Fibroblast of lung (primary cell): ENCODE measurements around the gene STK11. TPM values are rescaled to one million over a fixed set of nuclear protein-coding genes. Genes with fewer than 3 reads are reported as not detected.
A peak's percentile ranks its signal among the peaks of the same experiment; 100 is the strongest.

Experiments
- DNase-seq, 2 donors: peaks; one replicate each; pipeline versions ENCODE4 v3.0.0 to v3.0.0-alpha.2; 2010; ENCODE audit warnings: low read depth in 2 of 2
- H2AFZ ChIP-seq: 2 replicates; pipeline ENCODE4 v1.5.1; 2012; ENCODE audit warnings: low read length, control low read depth, inconsistent platforms
- H3K27ac ChIP-seq: 2 replicates; pipeline ENCODE4 v1.5.1; 2011; ENCODE audit warnings: low read length, control low read depth; ENCODE audit not compliant: insufficient read depth
- H3K27me3 ChIP-seq: 2 replicates; pipeline ENCODE4 v1.5.1; 2011; ENCODE audit warnings: mild to moderate bottlenecking, low read length; ENCODE audit not compliant: control insufficient read depth, insufficient read depth
- H3K36me3 ChIP-seq: 2 replicates; pipeline ENCODE4 v1.5.1; 2011; ENCODE audit warnings: low read length; ENCODE audit not compliant: control insufficient read depth, insufficient read depth
- H3K4me1 ChIP-seq: 2 replicates; pipeline ENCODE4 v1.5.1; 2011; ENCODE audit warnings: low read length; ENCODE audit not compliant: control insufficient read depth, insufficient read depth; ENCODE audit errors: extremely low read depth
- H3K4me2 ChIP-seq: 2 replicates; pipeline ENCODE4 v1.5.1; 2011; ENCODE audit warnings: low read length, control low read depth; ENCODE audit not compliant: insufficient read depth; ENCODE audit errors: extremely low read depth
- H3K4me3 ChIP-seq, 4 experiments: fragments of 200-600 bp in 1 of 4; sonication (generic) in 1 of 4; replicated peaks in 1 of 4; 2 replicates each; pipeline ENCODE4 v1.5.1; 2011 to 2016; ENCODE audit warnings: low read length in 4 of 4, low read depth in 3 of 4, mild to moderate bottlenecking in 3 of 4, control low read depth in 2 of 4, inconsistent platforms in 1 of 4, mixed read lengths in 1 of 4; ENCODE audit not compliant: insufficient read depth in 1 of 4; ENCODE audit errors: control extremely low read depth in 1 of 4
- H3K79me2 ChIP-seq: 2 replicates; pipeline ENCODE4 v1.5.1; 2012; ENCODE audit warnings: mild to moderate bottlenecking, low read length, inconsistent platforms; ENCODE audit not compliant: control insufficient read depth, insufficient read depth
- H3K9ac ChIP-seq: 2 replicates; pipeline ENCODE4 v1.5.1; 2011; ENCODE audit warnings: mild to moderate bottlenecking, low read length, control low read depth; ENCODE audit not compliant: insufficient read depth
- H3K9me3 ChIP-seq: 2 replicates; pipeline ENCODE4 v1.5.1; 2012; ENCODE audit warnings: low read depth, low read length; ENCODE audit not compliant: control insufficient read depth, insufficient read depth
- H4K20me1 ChIP-seq: 2 replicates; pipeline ENCODE4 v1.5.1; 2011; ENCODE audit warnings: low read length; ENCODE audit not compliant: control insufficient read depth, insufficient read depth; ENCODE audit errors: extremely low read depth
- EZH2 ChIP-seq: IDR thresholded peaks from 2 replicates; pipeline ENCODE4 v1.5.1; 2012; ENCODE audit warnings: low read length, control low read depth, mild to moderate bottlenecking; ENCODE audit errors: missing control alignments
- polyA plus RNA-seq, 2 donors: library from polyadenylated mRNA; depleted of rRNA in 1 of 2; stranded (reverse) in 1 of 2; unstranded in 1 of 2; fragments of >200 nt; gene quantifications; 2 replicates each; pipeline ENCODE4 v1.2.1, GENCODE V29; 2011 to 2012; ENCODE audit warnings: missing spikeins in 1 of 2
- total RNA-seq: library from RNA; depleted of rRNA; stranded (reverse); fragments of >200 nt; gene quantifications from 2 replicates; pipeline ENCODE4 v1.2.1, GENCODE V29; 2014
- TF ChIP-seq, protein P1 (sequence below), 2 donors: IDR thresholded peaks in 1 of 2; conservative IDR thresholded peaks in 1 of 2; 1 replicate in 1 of 2; 2 replicates in 1 of 2; pipeline ENCODE4 v1.5.1; 2011 to 2012; ENCODE audit warnings: low read length in 2 of 2, control low read depth in 1 of 2, inconsistent platforms in 1 of 2, low read depth in 1 of 2, mild to moderate bottlenecking in 1 of 2

STK11 gene
- total and polyA plus RNA-seq, 2 donors (not counting 1 experiment from before 2014, with no cell fraction given), result 23.7 to 96.6 TPM

- Histone ChIP-seq H3K27me3 (no peaks in the 10 kb centered on the region), H4K20me1 (no peaks in the 10 kb centered on the region), H3K79me2 (peaks cover 54% of the 10 kb centered on the region), H3K4me1 (peaks cover 38% of the 10 kb centered on the region), H3K4me2 (peak overlapping the region; percentile 95), H3K27ac (peak overlapping the region; percentile 91), H3K9me3 (no peaks in the 10 kb centered on the region), H3K4me3 (peak overlapping the region; percentile 81 to 92 (median 88)), H2AFZ (no peak overlapping the region), H3K36me3 (peaks cover 10% of the 10 kb centered on the region), H3K9ac (peak overlapping the region; percentile 92)
- DNase-seq, result no peak
- TF ChIP-seq, protein P1, sequence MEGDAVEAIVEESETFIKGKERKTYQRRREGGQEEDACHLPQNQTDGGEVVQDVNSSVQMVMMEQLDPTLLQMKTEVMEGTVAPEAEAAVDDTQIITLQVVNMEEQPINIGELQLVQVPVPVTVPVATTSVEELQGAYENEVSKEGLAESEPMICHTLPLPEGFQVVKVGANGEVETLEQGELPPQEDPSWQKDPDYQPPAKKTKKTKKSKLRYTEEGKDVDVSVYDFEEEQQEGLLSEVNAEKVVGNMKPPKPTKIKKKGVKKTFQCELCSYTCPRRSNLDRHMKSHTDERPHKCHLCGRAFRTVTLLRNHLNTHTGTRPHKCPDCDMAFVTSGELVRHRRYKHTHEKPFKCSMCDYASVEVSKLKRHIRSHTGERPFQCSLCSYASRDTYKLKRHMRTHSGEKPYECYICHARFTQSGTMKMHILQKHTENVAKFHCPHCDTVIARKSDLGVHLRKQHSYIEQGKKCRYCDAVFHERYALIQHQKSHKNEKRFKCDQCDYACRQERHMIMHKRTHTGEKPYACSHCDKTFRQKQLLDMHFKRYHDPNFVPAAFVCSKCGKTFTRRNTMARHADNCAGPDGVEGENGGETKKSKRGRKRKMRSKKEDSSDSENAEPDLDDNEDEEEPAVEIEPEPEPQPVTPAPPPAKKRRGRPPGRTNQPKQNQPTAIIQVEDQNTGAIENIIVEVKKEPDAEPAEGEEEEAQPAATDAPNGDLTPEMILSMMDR (conservative IDR thresholded peaks at IDR 0.05 in 1 of 2, IDR thresholded peaks at IDR 0.05 in 1 of 2; ENCODE audit: low read depth in 1 of 2, low read length in 2 of 2), result no peak
These were observed 32.3 kb upstream of the STK11 start for GRCh38 chr19:1173159-1173844.

DNA sequence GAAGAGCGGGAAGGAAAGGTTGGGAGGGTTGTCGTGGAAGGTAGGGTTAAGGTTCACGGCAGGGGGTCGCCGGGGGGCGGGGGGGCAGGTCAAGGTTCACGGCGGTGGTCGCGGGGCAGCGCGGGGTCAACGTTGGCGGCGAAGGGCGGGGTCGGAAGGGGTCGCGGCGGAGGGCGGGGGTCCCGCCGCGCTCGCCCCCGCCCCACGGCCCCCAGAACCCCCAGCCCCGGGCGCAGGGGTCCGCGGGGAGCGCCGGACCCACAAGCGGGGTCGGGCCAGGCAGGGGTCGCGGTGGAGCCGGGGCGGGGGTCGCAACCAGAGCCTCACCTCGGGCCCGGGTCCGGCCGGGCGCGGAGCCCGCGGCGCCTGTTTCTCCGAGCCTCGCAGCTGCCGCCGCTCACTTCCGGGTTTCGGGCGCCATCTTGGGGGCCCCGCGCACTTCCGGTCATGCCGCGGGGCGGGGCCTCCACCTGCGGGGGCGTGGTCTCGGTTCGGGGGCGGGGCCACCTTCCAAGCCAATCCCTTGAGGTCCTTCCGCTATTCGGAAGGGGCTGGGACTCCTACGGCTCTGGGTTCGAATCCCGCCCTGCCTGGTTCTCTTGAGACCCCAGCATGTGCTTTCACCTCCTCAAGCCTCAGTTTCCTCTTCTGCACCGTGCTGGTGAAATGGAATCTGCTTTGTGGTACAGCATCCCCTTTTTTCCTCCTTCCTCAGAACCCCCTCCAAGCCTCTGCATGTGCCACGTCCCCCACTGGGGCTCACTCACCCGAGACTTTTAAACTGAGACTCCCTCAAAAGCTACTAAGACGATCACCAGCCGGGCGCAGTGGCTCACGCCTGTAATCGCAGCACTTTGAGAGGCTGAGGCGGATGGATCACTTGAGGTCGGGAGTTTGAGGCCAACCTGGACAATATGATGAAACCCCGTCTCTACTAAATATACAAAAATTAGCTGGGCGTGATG, 31.5 kb upstream of the STK11 start, which contains the start of gene SBNO2:
TSS of gene SBNO2 (minus strand) at position 424 of the 965 bp plus-strand sequence. CDS start 19,992 bp downstream, outside the sequence.
- peaks cover 8% of the 10 kb centered on the region for H3K36me3 ChIP-seq
- H3K9ac ChIP-seq, result peak within 1 kb of the TSS; percentile 92
- H3K9me3 ChIP-seq, result no peaks in the 10 kb centered on the region
- peak within 1 kb of the TSS; percentile 91 for H3K27ac ChIP-seq
- H3K4me2 ChIP-seq, result peak within 1 kb of the TSS; percentile 95
- no peaks in the 10 kb centered on the region for H4K20me1 ChIP-seq
- DNase-seq, result peak; percentile 75 to 89
- H3K79me2 ChIP-seq, result peaks cover 46% of the 10 kb centered on the region
- TF ChIP-seq EZH2, result no peak
- TF ChIP-seq, protein P1 (conservative IDR thresholded peaks at IDR 0.05 in 1 of 2, IDR thresholded peaks at IDR 0.05 in 1 of 2; ENCODE audit: low read depth in 1 of 2, low read length in 2 of 2), result no peak
- H2AFZ ChIP-seq, result no peak within 1 kb of the TSS
- H3K27me3 ChIP-seq, result no peaks in the 10 kb centered on the region
- H3K4me1 ChIP-seq, result peaks cover 38% of the 10 kb centered on the region
- H3K4me3 ChIP-seq, result peak within 1 kb of the TSS; percentile 81 to 92 (median 88)
